ENCODE measurements around the gene GLB1L.
A peak's percentile ranks its signal among the peaks of the same experiment; 100 is the strongest.

GLB1L gene

DNA sequence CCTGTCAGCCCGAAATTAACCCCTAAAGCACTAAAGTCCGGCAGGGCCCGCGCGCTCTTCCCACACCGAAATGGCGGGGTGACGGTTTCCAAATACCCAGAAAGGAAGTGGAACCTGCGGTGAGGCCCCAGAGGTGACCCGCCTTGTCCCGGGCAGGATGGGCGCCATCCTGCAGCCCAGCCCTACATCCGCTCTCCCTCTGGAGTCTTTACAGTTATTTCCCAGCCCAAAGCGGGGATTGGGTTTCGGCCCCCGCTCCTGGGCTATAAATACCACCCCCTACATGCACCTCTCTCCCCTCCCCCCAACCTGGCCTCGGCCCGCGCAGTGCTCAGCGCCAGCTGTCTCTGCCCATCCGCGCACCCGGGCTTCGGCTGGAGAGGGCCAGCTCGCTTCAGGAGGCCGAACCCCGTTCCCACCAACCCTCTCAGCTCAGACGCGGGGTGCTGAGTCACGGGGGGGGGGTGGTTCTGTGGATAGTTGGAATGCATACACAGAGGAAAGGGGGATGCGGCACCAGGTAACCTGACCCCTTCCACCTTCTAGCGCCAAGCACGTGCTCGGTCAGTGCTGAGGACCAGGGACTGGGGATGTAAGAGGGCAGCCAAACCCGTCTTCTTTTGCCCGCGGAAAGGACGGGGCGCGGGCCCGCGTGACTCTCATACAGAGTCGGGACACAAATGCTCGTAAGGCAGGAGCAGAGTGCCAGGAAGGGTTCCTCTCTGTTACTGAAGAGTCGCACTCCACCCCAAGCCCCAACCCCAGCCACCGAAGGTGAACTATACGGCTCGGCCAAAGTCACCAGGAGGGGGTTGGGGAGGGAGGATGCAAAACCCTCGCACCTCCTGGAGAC is 7.9 kb upstream of the GLB1L start, which contains the start of gene TUBA4B:
TUBA4B (plus strand) TSS at position 344 of the 853 bp plus-strand sequence; CDS start at position 509, 165 bp downstream.
- DNase-seq (ENCODE audit: low read depth in 2 of 2), result no peak

- DNase-seq (ENCODE audit: low read depth in 2 of 2), result no peak
Observed at GRCh38 chr2:219252570-219252899, 7.3 kb upstream of the GLB1L start.

- no peak for DNase-seq (ENCODE audit: low read depth in 2 of 2)
Observed at GRCh38 chr2:219252084-219252483, 6.8 kb upstream of the GLB1L start.

GRCh38 chr2:219251656-219252055 is 6.4 kb upstream of the GLB1L start:
- no peak for DNase-seq (ENCODE audit: low read depth in 2 of 2)

DNA sequence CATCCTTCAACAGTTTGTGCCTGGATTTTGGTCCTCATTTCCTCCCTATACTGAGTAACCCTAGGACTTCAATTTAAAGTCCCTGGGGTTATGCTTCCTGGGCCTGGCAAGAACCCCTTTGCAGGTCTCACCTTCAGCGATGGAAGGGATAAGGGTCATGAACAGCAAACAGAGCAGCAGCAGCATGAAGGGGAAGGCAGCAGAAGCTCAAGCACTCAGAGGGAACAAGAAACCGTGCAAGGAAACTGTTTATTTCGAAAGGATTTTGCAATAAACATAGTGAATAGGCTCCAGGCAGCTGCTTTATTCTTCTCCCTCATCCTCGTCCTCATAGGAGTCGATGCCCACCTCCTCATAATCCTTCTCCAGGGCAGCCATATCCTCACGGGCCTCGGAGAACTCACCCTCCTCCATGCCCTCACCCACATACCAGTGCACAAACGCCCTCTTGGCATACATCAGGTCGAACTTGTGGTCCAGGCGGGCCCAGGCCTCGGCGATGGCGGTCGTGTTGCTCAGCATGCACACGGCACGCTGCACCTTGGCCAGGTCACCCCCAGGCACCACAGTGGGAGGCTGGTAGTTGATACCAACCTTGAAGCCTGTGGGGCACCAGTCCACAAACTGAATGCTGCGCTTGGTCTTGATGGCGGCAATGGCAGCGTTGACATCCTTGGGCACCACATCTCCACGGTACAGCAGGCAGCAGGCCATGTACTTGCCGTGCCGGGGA is 5.0 kb upstream of the GLB1L start:
- DNase-seq (ENCODE audit: low read depth in 2 of 2), result no peak

- DNase-seq (ENCODE audit: low read depth in 2 of 2), result peak in 1 of 2 experiments; percentile 33
Observed at GRCh38 chr2:219249203-219249980, 4.1 kb upstream of the GLB1L start.

GRCh38 chr2:219248845-219249202 is 3.6 kb upstream of the GLB1L start:
- DNase-seq (ENCODE audit: low read depth in 2 of 2), result no peak

DNA sequence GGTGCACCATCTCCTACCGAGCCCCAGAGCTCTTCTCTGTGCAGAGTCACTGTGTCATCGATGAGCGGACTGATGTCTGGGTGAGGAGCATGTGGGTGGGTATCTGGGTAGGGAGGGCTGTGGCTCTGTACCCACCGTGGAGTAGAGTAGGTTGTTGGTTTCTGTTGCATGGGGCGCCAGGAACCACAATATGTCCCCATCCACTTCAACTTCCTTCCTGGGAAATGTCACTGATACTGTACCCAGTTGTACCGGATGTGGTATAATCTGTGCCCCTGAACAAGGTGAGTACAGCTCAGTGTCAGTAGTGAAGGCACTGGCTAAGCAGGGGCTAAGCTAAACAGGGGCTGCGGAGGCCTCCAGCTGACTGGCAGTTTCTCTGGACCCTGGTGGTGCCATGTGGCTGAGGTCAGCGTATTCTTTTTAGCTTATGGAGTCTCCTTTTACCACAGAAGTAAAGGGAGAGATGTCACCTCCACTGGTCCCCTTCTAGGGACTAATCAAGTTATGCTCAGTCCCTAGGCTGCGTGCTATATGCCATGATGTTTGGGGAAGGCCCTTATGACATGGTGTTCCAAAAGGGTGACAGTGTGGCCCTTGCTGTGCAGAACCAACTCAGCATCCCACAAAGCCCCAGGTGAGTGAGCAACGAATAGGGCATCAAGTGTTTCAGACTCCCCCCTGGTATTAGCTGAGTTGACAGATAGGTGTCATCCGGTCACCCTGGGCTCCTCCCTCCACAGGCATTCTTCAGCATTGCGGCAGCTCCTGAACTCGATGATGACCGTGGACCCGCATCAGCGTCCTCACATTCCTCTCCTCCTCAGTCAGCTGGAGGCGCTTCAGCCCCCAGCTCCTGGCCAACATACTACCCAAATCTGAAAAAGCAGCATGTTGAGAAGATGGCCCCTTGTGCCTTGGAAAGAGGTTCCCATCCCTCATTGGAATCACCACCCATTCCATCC is 2.7 kb upstream of the GLB1L start:
- no peak for DNase-seq (ENCODE audit: low read depth in 2 of 2)

- no peak for DNase-seq (ENCODE audit: low read depth in 2 of 2)
Observed at GRCh38 chr2:219246559-219246958, 1.3 kb upstream of the GLB1L start.

DNA sequence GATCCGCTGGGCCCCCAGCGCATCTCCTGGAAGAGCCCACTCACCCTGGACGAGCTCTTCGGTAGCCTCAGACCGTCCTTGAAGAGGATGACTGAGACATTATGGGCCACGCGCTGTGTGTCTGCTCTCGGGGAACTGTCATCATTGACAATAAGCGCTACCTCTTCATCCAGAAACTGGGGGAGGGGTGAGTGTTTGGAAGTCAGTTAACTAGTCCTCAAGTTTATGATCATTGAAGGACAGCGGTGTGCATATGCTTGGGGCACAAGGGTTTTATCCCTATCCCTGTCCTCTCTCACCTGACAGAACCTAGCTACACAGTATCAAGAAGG is 621 bp upstream of the GLB1L start:
- no peak for DNase-seq (ENCODE audit: low read depth in 2 of 2)

- no peak for DNase-seq (ENCODE audit: low read depth in 2 of 2)
Observed at GRCh38 chr2:219244789-219245147, 476 bp downstream of the GLB1L start.

DNA sequence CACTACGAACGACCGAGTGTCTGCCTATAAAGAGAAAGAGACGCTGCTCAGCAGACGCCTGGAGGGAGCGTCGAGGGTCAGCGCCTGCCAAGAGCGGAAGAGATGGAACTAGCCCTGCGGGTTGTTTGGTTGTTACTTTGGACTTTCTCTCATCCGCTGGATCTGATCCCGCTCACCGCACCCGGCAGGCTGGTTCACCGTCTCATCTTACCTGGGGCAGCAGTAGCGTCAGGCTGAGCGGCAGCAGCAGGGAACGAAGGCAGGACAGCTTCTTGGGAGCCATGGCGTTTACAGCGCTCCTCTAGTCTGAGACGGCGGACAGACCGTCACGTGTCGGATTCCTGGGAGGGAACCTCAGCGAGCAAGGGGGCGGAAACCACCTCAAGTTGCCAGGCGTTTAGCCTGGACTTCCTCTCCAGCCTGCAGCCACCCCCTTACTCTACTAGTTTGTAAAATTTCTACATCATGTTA is 1.9 kb downstream of the GLB1L start:
- no peak for DNase-seq (ENCODE audit: low read depth in 2 of 2)

GRCh38 chr2:219234331-219234730 is 10.9 kb downstream of the GLB1L start:
- DNase-seq (ENCODE audit: low read depth in 2 of 2), result no peak

DNA sequence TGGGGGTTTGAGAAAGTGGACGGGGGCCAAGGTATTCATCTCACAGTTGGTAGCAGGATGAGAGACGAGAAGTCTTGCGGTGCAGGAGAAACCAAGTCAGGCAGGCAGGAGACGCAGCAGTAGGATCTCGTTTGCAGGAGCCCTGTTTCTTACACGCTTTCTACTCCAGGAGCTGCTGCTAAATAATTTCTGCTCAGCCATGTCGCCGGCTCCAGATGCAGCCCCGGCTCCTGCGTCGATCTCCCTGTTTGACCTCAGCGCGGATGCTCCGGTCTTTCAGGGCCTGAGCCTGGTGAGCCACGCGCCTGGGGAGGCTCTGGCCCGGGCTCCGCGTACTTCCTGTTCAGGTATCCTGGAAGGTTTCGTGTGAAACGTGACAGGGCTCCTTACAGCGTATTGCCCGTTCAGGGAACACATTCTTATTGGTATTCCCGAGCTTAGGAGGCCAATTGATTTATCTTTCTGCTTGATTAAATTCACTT is 15.1 kb downstream of the GLB1L start:
- DNase-seq (ENCODE audit: low read depth in 2 of 2), result no peak

DNA sequence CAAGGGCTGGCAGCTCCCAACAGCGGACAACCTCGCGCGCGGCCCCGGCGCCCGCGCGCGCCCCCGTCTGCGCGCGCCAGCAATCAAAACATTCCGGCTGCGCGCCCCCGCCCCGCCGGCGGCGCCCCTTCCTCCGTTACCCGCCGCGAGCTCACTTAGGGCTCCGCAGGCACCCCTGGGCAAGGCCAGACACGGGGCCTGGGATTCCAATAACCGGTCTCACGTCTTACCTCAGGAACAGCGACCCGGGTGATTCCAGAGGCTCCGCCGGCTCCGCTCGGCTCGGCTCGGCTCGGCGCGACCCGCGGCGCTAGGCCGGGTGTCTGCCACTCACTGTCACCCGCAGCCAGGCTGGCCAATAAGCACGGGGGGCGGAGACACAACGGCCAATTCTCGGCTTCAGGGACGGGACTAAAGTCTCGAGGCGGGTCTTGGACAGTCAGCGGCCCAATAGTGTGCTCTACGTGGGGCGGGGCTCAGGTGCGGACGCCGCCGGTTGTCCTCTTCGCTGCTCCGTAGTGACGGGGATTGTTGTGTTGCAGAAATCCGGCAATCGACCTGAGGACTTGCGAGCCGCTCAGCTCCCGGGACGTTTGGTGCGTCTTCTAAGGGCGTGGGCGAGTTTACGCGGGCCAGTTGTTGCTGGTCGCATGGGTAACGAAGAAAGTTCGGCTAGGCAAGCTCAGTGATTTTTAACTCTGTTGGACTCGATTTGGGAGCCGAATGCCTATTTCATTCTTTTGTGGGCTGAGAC is 15.8 kb downstream of the GLB1L start, which contains the start of the genes ANKZF1 and ATG9A:
ANKZF1 (plus strand) TSS at position 502 of the 754 bp plus-strand sequence. CDS start 452 bp downstream, outside the sequence.
ATG9A (minus strand) TSS at position 332 of the 754 bp plus-strand sequence. CDS start 1,612 bp downstream, outside the sequence.
- DNase-seq (ENCODE audit: low read depth in 2 of 2), result peak; percentile 93 to 95

DNA sequence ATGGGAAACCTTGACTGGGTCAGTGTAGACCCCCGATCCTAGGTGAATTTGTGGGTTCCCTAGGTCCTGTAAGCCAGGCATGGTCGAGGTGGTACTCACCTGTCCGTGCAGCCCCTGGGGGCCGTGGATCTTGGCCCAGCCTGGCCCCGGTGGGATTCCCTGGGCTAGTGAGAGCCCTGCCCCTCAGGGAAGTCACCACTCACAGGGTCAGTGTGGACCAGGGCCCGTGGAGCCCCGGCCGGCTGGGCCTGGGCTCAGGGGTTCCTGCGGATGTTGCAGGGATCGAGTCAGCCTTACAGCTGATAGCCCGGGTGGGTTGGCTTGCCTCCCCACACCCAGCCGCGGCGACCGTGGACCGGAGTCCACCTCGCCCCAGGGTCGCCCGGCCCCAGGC is 16.3 kb downstream of the GLB1L start:
- DNase-seq (ENCODE audit: low read depth in 2 of 2), result no peak

- no peak for DNase-seq (ENCODE audit: low read depth in 2 of 2)
Observed at GRCh38 chr2:219228041-219228910, 17.0 kb downstream of the GLB1L start.

GRCh38 chr2:219225350-219225749 is 19.9 kb downstream of the GLB1L start:
- no peak for DNase-seq (ENCODE audit: low read depth in 2 of 2)

Measured in fibroblast of skin of left biceps (primary cell).